ENCODE data around the gene SPOPL.

Gene SPOPL

GRCh38 chr2:138494265-138494966, 7.2 kb upstream of the SPOPL start:
- DNase-seq (ENCODE audit: low read depth, low spot score): no peak

- no peak for DNase-seq (ENCODE audit: low read depth, low spot score)
Observed at GRCh38 chr2:138495384-138495783, 6.2 kb upstream of the SPOPL start.

- no peak for DNase-seq (ENCODE audit: low read depth, low spot score)
Observed at GRCh38 chr2:138496096-138496651, 5.4 kb upstream of the SPOPL start.

DNA sequence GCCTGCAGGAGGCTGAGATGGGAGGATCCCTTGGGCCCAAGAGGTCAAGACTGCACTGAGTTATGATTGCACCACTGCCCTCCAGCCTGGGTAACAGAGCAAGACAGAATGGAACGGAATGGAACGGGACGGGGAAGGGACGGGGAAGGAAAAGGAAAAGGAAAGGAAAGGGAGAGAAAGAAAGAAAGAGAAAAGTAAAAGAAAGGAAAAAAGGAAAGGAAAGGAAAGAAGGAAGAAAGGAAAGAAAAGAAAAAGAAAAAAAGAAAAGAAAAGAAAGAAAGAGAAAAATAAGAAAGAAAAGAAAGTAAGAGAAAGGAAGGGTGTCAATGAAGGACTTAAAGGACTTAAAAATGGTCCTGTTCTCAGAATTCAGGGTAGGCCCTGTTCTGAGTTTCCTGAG, 4.3 kb upstream of the SPOPL start:
- DNase-seq (ENCODE audit: low read depth, low spot score): no peak

DNA sequence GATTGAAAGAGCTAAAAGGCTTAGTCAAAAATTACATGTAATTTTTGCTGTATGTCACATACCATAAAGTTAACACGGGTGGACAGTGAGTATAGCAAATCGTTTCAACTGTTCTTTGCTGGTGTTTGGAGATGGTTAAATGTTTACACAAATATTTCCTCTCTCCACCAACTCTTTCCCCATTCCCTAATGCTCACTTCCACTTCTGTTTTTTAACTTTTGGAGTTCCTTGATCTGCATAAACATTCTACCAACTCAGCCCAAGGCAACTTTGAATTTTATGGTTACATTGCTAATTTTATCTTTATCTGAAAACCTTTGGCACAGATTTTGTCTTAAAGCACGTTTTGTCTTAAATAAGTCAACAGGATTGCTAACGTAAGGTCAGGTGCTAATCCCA, 1.9 kb upstream of the SPOPL start:
- no peak for DNase-seq (ENCODE audit: low read depth, low spot score)

DNA sequence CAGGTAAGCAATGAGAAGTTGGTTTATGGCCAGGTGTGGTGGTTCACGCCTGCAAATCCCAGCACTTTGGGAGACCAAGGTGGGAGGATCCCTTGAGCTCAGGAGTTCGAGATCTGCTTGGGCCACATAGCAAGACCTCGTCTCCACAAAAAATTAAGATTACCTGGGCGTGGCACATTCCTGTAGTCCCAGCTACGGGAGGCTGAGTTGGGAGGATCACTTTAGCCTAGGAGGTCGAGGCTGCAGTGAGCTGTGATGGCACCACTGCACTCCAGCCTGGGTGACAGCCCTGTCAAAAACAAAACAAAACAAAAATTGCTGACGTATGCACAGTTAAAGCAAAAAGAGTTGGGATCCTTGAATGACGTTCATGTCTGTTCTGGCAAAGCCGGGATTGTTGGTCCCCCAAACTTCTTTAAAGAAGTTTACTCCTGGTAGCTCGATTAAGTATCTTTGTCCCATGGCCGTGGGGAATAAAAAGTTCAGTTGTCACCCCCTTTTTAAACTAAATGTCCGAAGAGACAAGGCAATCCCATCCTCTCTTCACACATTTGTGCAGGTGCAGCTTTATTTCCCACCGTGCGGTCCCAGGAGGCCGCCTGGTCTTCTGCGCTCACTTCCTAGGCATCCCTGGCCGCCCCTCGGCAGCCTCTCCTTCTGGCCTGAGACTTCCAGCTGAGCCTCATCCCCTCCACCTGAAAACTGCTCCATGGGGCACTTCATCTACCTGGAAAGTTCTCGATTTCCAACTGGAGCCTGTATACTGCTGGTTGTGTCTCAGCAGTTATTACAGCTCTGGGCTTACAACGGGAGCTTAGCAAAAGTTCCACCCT, 762 bp upstream of the SPOPL start:
- DNase-seq (ENCODE audit: low read depth, low spot score): no peak

DNA sequence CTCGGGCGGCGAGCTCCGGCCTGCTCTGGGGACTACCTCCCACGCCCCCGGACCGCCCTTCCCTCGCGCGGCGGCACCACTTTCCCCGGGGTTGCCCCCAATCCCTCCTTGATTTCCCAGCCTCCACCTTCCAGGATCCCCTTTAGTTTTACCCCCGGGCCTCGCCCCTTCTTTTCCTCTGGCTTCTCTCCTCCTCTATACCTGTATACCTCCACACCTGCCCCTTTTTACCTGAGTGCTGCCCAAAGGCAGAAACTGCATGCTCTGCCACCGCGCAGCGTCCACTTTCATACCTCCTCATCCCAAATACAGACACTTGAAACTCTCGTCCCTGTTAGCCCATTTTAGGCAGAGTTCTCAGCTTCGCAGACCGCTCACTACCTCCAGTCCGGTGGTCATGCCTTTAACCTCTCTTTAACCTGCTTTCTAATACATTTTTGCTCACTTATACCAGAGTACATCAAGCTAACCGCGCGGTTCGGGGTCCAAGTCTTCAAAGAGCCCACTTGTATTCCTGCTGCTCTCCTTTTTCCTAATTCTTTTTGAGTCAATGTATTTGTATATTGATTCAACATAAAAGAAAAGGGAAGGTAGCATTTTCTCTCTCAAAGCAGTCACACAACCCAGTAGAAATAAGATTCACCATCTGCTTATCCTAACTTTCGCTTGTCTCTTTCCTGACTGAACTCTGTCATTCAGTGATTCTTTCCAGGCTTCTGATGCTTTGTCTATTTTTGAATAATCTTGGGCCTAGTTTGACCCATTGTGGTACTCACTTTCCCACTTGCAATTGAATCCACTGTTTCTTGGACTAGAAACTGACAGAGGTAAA, 901 bp downstream of the SPOPL start:
- DNase-seq (ENCODE audit: low read depth, low spot score): no peak

DNA sequence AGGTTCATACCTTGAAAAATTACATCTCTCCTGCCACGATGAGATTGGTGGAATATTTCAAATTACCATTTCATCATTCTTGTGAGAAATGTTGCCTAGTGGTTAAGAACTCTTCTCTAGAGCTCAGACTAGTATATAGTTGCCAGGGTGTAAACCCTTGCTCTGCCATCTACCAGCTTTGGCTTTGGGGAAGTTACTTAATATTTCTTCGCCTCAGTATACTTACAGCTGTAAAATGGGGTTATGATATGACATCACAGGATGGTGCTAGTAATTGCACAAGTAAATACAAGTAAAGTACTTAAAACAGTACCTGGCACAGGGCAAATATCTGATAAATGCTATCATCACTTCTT, 1.5 kb downstream of the SPOPL start:
- DNase-seq (ENCODE audit: low read depth, low spot score): no peak

DNA sequence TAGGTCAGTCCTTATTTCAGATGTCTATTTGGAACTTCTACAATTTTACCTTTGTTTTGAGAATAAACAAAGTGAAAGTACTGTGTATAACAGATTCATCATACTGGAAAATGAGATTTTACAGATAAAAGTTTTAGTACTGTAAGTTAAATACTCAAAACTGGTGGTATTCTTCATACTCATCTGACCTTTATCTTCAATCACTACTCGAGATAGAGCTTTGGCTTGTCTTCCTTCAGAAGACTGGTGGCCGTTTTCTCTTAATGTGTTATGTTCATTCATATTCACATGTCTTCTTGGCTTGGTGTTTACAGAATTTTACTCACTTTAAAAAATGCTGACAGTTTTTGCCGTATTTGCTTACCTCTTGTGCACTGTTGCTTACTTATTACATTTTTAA, 2.1 kb downstream of the SPOPL start:
- DNase-seq (ENCODE audit: low read depth, low spot score): no peak

DNA sequence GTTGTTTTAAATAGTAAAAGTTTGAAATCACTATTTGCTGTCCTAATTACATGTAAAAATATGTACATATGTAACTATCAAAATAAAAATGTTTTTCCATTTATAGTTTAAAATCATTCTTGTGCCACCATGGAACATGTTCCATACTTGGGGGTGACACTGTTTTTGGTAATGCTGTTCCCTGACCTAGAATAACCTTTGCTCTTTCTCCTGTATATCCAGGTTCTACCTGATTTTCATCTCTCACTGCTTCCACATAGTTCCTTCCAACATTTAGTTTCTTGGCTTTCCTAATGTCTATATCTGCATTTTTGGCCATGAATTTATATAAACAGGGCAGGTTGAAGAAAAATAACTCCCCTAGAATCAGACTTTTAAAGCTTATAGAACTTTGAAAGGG, 2.5 kb downstream of the SPOPL start:
- DNase-seq (ENCODE audit: low read depth, low spot score): no peak

DNA sequence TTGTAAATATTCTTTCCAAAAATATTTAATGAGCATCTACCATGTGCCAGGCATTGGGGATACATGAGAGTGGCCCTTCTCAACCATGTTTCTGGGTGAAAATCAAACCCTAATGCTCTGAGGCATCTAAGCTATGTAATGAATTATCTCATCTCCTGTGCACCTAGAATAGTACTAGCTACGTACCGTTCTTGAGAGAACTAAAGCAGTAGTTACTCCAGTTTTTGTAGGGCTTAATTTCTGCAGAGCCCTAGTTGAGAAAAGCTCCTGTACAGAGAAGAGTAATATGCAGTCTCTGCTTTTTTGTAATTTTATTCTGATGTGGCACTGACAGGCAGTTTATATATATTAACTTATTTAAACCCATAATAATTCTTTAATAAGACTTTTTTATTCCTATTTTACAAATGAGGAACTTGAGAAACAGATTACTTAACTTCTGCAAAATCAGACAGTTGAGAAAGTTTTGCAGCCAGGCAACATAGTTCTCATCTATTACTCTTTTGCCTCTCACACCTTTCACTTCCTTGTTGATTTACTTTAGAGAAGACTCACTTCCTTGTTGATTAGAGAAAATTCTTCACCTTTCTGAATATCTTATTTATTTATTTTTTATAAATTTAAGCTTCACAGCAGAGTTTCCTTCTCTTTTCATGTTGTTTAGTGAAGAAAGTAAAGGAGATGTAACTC, 3.1 kb downstream of the SPOPL start:
- DNase-seq (ENCODE audit: low read depth, low spot score): no peak

DNA sequence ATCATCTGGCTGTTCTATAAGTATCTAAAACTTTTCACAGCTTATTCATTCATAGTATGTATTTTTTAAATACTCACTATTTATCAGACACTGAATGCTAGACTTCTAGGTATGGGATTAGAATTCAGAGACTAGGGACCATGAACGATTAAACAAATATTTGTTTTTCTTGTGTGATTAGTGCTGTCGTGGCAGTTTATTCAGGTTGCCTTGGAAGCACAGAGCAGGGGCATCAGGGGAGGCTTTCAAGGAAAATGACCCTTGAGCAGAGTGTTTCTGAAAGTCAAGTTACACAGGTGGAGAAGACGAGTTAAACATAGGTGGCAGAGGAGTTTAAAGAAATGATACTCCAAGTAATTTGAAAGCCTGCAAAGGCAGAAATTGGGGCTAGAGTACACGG, 5.7 kb downstream of the SPOPL start:
- no peak for DNase-seq (ENCODE audit: low read depth, low spot score)

DNA sequence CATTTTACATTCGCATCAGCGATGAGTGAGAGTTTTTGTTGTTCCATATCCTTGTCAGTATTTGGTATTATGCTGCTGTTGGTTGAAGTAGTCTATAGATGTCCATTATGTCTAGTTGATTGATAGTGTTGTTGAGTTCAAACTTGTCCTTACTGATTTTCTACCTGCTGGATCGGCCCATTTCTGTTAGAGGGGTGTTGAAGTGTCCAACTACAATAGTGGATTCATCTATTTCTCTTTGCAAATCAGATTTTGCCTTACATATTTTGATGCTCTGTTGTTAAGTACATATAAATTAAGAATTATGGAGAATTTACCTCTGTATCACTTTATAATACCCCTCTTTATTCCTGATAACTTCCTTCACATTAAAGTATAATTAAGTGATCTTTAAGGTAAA, 8.7 kb downstream of the SPOPL start:
- DNase-seq (ENCODE audit: low read depth, low spot score): no peak

- DNase-seq (ENCODE audit: low read depth, low spot score): no peak
Observed at GRCh38 chr2:138512672-138513071, 11.1 kb downstream of the SPOPL start.

DNA sequence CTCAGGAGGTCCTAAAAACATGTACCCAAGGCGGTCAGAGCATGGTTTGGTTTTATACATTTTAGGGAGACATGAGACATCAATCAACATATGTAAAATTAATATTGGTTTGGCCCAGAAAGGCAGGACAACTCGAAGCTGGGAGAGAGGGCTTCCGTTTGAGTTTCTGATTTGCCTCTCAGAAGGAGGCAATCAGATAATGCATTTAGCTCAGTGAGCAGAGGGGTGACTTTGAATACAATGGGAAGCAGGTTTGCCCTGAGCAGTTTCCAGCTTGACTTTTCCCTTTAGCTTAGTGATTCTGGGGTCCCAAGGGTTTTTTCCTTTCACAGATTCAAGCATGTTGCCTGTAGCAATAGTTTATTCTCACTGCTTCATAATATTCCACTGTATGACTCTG, 12.6 kb downstream of the SPOPL start:
- no peak for DNase-seq (ENCODE audit: low read depth, low spot score)

DNA sequence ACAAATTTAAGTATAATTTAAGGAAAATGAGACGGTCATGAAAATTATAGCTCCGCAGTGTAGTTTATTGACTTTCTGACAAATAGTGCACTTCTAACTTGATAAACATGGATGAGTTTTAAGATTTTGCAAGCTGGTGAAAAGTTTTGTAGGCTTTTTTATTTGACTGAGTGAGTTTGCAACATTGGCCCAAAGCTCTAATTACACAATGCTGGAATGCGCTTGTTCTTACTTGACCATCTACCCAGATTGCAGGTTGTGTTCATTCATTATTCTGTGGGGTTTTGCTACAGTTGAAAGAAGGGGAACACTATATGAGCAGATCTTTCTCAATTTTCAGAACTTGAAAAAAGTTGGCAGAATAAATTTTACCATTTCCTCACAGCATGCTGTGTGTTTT, 13.5 kb downstream of the SPOPL start:
- no peak for DNase-seq (ENCODE audit: low read depth, low spot score)

DNA sequence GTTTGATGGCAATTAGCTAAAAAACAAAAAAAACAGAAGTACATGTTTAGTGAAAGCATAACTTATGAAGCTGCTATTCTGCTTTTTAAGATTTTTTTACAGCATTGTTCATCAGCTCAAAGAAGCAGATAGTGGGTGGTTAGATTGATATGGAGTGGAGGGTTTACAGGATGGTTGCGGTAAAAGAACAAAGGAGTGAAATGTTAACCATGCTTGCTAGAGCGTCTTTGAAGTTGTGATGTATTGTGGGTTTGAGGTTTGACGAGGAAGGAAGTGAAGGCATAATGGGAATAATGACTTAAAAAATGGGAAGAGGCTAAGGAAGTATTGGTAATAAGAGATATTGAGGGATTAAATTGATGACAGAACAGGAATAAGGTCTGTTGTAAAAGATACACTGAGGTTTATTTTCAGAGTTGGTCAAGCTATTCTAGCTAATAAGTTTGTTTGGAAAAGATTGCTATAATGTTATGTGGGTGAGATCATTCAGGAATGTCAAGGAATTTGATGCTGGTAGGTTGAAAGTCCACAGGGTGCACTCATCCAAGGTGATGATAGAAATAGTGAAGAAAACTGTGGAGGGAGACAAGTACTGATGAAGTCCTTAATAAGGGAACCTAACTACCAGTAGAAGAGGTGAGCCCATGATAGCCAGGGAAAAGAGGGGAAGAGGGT, 14.6 kb downstream of the SPOPL start:
- no peak for DNase-seq (ENCODE audit: low read depth, low spot score)

DNA sequence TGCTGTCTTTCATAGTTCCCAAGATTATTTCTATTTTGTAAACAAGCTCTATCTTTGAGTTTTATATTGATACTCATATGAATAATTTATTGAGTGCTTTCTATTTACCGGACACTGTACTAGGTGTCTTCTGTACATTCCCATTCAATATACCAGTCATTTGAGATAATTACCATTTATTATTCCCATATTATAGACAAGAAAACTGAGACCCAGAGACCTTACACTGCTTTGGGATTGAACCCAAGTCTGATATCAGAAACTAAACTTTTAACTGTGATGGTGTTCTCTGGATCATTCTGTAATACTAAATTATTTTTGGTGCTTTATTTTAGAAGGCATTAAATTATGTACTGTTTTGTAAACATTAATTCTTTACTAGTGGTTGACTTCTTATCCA, 17.3 kb downstream of the SPOPL start:
- DNase-seq (ENCODE audit: low read depth, low spot score): no peak

DNA sequence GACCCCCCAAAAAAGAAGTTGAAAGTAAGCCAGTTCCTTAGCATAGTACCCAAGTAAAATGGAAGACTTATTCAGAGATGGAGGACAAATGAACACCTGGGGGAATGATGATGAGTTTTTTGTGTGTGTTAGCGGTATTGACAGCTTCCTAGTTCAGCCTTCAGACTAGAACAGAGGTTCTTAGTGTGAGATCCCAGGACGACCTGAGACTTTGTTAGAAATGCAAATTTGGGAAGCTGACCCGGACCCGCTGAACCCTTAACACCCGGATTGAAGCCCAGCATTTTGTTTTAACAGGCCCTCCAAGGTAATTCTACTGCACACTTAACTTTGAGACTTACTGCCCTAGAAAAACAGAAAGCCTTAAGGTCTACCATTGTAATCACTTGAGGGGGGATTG, 20.3 kb downstream of the SPOPL start:
- no peak for DNase-seq (ENCODE audit: low read depth, low spot score)

DNA sequence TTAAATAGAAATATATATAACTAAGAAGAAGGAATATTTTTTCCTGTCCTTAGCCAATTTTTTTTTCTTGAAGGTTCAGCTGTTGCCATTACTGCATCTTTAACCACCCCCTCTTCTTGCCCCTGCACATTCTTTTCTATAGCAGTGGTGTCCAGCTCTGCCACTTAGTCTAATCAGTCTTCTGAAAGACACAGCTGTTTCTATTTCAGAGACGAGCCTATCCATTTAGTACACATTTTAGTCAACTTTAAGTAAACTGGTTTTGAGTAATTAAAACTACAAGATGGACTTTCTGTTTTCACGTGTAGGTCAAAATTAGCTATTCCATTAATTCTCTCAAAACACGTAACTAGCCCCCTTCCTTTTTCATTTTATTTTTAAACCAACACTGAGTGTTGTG, 21.0 kb downstream of the SPOPL start:
- DNase-seq (ENCODE audit: low read depth, low spot score): no peak

All from smooth muscle cell of the brain vasculature (primary cell).